Retinal pigment epithelial cell (primary cell): ENCODE measurements around the gene PELI2.

Experiments used
- DNase-seq: peaks from one replicate; pipeline ENCODE4 v3.0.0-alpha.2; 2010; ENCODE audit warnings: low read depth
- H3K4me3 ChIP-seq: 2 replicates; pipeline ENCODE4 v1.5.1; 2011; ENCODE audit warnings: mild to moderate bottlenecking, low read length, control low read depth, moderate library complexity
- TF ChIP-seq, protein P1 (sequence below): conservative IDR thresholded peaks from 2 replicates; pipeline ENCODE4 v1.5.1; 2011; ENCODE audit warnings: low read depth, low read length, control low read depth, inconsistent platforms

Gene PELI2

DNA sequence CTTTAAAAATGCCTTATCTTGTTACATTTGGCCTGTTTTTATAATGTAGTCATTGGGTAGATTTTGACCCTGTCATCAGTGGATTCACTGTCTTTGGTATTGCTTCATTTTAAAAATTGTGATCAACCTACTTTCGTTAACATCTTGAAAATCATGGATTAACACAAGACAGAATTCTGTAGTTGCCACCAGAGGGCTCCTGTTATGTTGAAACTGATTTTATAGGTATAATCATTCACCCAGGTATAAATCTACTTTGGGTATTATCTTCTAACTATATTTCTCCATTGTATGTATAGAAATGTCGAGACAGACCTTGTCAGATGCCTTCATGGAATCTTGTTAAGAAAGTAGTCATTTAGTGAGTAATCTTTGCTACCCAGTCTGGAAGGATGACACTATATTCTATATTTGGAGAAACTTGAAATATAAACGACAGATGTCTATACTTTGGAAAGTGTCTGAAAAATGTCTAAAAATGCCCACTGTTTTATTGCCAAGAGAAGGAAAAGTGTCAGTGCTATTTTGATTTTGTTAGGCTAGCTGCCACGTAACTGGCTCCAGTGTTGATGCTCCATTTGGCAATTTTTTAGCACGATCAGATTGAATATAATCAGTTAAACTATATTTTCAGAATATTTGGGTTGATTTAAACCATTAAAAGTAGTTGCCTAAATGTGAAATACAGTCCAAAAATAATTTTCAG is 129.4 kb downstream of the PELI2 start:
- DNase-seq: no peak
- TF ChIP-seq, protein P1, sequence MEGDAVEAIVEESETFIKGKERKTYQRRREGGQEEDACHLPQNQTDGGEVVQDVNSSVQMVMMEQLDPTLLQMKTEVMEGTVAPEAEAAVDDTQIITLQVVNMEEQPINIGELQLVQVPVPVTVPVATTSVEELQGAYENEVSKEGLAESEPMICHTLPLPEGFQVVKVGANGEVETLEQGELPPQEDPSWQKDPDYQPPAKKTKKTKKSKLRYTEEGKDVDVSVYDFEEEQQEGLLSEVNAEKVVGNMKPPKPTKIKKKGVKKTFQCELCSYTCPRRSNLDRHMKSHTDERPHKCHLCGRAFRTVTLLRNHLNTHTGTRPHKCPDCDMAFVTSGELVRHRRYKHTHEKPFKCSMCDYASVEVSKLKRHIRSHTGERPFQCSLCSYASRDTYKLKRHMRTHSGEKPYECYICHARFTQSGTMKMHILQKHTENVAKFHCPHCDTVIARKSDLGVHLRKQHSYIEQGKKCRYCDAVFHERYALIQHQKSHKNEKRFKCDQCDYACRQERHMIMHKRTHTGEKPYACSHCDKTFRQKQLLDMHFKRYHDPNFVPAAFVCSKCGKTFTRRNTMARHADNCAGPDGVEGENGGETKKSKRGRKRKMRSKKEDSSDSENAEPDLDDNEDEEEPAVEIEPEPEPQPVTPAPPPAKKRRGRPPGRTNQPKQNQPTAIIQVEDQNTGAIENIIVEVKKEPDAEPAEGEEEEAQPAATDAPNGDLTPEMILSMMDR: peak; percentile 50
- H3K4me3 ChIP-seq: no peak overlapping the region

DNA sequence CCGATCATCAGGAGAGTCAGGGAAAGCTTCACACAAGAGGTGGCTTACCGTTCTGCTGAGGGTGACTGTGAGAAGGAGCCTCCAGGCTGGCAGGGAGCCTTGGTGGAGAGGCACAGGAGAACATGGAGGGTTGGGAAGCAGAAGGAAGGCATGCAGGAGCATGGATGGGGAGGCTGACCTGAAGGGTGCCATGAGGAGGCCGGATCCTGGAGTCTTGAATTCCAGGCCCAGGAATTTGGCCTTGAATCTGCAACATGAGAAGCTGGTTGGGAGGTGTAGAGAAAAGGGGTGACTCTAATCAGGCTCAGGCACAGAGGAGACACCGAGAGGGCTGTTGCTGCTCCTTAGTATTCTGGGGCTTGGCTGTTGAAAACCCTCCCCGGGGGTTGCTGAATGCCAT is 130.2 kb downstream of the PELI2 start:
- H3K4me3 ChIP-seq: no peak overlapping the region
- TF ChIP-seq, protein P1: no peak
- DNase-seq: no peak

DNA sequence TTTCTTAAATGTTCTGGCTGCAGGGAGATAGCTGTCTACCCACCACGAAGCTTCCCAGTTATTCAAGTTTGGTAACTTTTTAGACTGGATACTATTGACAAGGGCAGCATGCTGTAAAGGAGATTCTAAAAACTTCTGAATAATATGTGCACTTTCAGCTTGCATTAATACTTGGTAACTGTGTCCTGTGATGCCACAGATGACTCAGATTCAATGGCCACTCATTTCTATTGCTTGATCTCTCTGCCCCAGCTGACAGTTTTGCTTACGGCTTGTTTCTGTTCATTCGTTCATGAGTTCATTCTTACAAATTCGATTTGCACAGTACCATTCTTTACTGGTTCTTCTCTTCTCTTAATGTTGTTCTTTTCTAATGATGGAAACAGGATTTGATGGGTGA is 142.8 kb downstream of the PELI2 start:
- TF ChIP-seq, protein P1: no peak
- DNase-seq: no peak
- no peak overlapping the region for H3K4me3 ChIP-seq

DNA sequence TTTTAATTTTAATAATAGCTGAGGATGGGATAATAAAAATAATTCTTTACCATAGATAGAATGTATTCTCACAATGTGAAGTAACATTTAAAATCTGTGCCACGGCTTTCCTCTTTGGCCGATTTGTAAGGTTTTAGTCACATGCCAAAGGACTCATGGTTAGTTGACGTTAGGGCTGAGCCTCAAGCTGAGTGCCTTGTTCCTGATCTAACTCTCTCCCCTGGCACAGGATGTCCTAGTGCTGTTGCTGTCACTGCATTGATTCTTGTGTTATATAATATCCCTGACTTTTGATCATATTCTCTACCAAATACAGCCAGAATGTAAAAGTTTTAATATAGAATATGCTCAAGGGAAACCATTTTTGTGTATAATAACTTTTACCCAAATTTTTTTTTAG is 144.3 kb downstream of the PELI2 start:
- no peak overlapping the region for H3K4me3 ChIP-seq
- DNase-seq: no peak
- TF ChIP-seq, protein P1: no peak

DNA sequence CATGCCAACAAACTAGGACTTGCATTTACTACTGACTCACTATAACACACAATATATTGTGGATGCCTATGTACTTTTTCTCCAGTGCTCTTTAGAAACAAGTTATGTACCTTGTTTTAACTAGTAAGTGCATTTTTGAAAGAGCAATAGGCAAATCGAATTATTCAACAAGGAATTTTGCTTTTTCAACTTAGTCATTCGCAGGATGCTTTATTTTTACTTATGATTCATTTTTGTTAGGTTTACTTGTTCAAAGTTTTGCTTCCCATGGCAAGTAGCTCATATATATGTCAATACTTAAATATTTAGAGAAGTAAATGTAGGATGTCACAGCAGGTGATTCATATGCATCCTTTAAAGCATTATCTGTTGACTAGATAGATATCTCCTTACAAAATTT is 149.8 kb downstream of the PELI2 start:
- TF ChIP-seq, protein P1: no peak
- H3K4me3 ChIP-seq: no peak overlapping the region
- no peak for DNase-seq

DNA sequence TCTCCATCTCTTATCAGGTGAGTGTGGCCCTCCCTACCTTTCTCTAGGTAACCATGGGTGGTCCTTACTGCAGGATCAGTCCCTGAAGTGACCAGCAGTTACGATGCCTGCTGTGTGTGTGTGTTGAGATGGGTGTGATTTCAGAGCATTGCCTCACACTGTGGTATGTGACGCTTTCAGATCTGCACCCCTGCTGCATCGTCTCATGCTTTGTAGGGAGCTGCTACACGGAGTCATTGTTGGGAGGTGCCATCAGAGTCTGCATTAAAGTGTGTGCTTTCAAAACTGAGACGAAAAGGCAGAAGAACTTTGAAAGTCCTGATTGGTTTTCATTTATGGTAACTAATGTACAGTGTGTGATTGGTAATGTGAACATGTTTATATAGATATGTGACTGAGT is 150.5 kb downstream of the PELI2 start:
- no peak for DNase-seq
- TF ChIP-seq, protein P1: no peak
- no peak overlapping the region for H3K4me3 ChIP-seq

DNA sequence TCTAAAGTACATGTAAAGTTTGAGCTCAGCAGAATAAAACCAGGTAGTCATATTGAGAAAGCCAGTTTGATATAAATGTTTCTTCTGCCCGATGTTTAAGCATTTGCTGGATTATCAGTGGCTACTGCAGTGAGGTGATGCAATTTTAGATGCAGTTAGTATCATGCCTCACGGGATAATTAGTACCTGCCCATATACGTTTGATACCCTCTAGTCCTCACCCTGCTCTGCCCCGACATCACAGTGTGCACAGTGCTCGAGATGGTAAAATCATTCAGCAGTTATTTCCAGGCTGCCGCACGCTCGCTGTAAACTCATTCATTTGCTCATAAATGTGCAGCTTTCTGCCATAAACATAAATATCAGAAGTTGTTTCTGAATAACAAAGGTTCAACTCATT is 152.7 kb downstream of the PELI2 start:
- TF ChIP-seq, protein P1: no peak
- DNase-seq: no peak
- no peak overlapping the region for H3K4me3 ChIP-seq
